HFFc6 (cell line): ENCODE results near the gene PARP11. TPM values are rescaled to one million over a fixed set of nuclear protein-coding genes. Genes with fewer than 3 reads are reported as not detected.

Experiments
- DNase-seq: peaks from one replicate; pipeline ENCODE4 v3.0.0-alpha.2; 2018
- H3K27ac Mint-ChIP-seq: 2 replicates; pipeline ENCODE4 v1.8.0; 2020; ENCODE audit warnings: mild to moderate bottlenecking, mixed read lengths
- H3K27me3 Mint-ChIP-seq: 2 replicates; pipeline ENCODE4 v1.8.0; 2021; ENCODE audit warnings: mild to moderate bottlenecking, moderate library complexity, mixed read lengths; ENCODE audit not compliant: insufficient read depth
- H3K36me3 Mint-ChIP-seq: 2 replicates; pipeline ENCODE4 v1.8.0; 2021; ENCODE audit warnings: low read depth, mixed read lengths
- H3K4me1 Mint-ChIP-seq: 2 replicates; pipeline ENCODE4 v1.8.0; 2020; ENCODE audit warnings: low read depth, mixed read lengths
- H3K4me3 Mint-ChIP-seq: 2 replicates; pipeline ENCODE4 v1.8.0; 2020; ENCODE audit warnings: mild to moderate bottlenecking, moderate library complexity, mixed read lengths
- H3K9me3 Mint-ChIP-seq: 2 replicates; pipeline ENCODE4 v1.8.0; 2020; ENCODE audit warnings: mild to moderate bottlenecking, mixed read lengths
- total RNA-seq, 6 experiments: library from RNA; stranded (reverse); fragmentation: NEBNext Ultra II Directional; extraction: Animal tissue kit (Norgen Biotek cat#: 25700); gene quantifications; 2 replicates in 1 of 6; 3 replicates in 5 of 6; pipeline ENCODE4 v1.2.3, GENCODE V29; 2021
- TF ChIP-seq, protein P1 (sequence below): fragments of 200-600 bp; sonication (generic); IDR thresholded peaks from 2 replicates; pipeline ENCODE4 v1.5.0; 2021; ENCODE audit warnings: antibody characterized with exemption, mild to moderate bottlenecking

PARP11 gene
- total RNA-seq, 6 experiments from 2014 or later: 3.2 to 5.0 (median 3.3) TPM

DNA sequence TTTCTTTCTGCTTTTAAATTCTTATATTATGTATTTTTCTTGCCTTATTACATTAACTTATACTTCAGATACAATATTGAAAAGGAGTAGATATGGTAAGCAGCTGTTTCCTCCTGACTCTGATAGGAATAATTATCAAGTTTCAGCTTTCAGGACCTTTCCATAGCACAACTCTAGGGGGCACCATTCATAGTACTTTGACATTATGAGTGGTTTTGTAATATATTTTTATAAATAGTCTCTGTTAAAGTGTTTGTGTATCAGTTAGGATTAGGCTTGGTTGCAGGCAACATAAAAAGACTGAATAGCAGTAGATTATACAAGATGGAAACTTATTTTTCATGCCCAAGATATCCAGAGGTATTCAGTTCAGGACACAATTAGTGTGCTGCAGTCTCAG lies 27.9 kb upstream of the PARP11 start:
- no peak for DNase-seq
- no peaks in the 10 kb centered on the region for H3K9me3 Mint-ChIP-seq
- H3K27me3 Mint-ChIP-seq: peaks cover 2% of the 10 kb centered on the region; the same call in 1 of the 2 replicates
- no peak overlapping the region for H3K4me3 Mint-ChIP-seq
- no peaks in the 10 kb centered on the region for H3K36me3 Mint-ChIP-seq
- H3K4me1 Mint-ChIP-seq: no peaks in the 10 kb centered on the region
- H3K27ac Mint-ChIP-seq: no peak overlapping the region
- TF ChIP-seq, protein P1, sequence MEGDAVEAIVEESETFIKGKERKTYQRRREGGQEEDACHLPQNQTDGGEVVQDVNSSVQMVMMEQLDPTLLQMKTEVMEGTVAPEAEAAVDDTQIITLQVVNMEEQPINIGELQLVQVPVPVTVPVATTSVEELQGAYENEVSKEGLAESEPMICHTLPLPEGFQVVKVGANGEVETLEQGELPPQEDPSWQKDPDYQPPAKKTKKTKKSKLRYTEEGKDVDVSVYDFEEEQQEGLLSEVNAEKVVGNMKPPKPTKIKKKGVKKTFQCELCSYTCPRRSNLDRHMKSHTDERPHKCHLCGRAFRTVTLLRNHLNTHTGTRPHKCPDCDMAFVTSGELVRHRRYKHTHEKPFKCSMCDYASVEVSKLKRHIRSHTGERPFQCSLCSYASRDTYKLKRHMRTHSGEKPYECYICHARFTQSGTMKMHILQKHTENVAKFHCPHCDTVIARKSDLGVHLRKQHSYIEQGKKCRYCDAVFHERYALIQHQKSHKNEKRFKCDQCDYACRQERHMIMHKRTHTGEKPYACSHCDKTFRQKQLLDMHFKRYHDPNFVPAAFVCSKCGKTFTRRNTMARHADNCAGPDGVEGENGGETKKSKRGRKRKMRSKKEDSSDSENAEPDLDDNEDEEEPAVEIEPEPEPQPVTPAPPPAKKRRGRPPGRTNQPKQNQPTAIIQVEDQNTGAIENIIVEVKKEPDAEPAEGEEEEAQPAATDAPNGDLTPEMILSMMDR: peak; percentile 27; the same call in 1 of the 2 replicates

DNA sequence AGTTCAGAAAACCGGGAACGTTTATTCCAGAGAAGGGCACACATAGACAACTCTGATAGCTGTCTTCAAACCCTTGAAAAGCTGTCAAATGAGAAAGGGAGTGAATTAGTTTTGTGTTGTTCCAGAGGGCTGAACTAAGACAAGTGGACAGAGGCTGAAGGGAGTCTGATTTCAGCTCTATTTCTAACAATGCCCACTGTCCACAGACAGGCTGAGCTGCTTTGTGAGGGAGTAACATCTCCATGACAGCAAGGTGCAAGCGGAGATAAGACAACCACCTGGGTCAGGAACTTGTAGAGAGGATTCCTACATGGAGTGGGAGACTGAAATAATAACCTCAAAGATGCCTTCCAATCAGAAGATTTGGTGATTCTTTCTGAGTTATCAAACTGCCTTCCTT lies 25.6 kb upstream of the PARP11 start:
- no peak for DNase-seq
- TF ChIP-seq, protein P1: no peak
- H3K27ac Mint-ChIP-seq: no peak overlapping the region
- peaks cover 2% of the 10 kb centered on the region; the same call in 1 of the 2 replicates for H3K27me3 Mint-ChIP-seq
- H3K4me1 Mint-ChIP-seq: no peaks in the 10 kb centered on the region
- H3K4me3 Mint-ChIP-seq: no peak overlapping the region
- H3K9me3 Mint-ChIP-seq: no peaks in the 10 kb centered on the region
- no peaks in the 10 kb centered on the region for H3K36me3 Mint-ChIP-seq

DNA sequence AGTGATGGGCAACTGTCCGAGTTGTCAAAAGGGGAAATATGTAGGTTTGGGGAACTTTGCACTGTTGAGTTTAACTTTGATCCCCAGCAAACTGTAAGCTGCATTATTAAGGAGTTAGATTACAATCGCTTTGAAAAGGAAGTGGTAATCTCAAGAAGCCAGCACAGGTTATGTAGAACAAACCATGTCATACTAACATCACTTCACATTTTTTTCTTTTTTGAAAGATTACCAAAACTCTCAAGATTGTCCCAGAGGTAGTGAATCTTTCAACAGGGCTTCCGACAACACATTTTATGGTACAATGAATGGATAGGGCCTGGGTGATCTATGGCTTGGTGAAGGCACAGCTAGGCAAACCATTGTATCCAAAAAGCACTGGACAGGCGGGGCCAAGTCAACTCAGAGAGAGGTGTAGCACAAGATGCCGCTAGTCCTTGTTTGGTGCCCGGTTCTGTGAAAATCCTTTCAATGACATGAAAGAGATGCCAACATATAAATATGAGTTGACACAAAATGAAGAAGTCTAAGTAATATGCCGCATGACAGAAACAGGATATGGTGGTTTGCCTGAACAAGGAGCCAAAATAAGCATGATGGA lies 24.3 kb upstream of the PARP11 start:
- H3K4me1 Mint-ChIP-seq: no peaks in the 10 kb centered on the region
- no peaks in the 10 kb centered on the region for H3K36me3 Mint-ChIP-seq
- TF ChIP-seq, protein P1: no peak
- no peaks in the 10 kb centered on the region for H3K9me3 Mint-ChIP-seq
- H3K4me3 Mint-ChIP-seq: no peak overlapping the region
- no peak overlapping the region for H3K27ac Mint-ChIP-seq
- DNase-seq: no peak
- no peaks in the 10 kb centered on the region for H3K27me3 Mint-ChIP-seq

DNA sequence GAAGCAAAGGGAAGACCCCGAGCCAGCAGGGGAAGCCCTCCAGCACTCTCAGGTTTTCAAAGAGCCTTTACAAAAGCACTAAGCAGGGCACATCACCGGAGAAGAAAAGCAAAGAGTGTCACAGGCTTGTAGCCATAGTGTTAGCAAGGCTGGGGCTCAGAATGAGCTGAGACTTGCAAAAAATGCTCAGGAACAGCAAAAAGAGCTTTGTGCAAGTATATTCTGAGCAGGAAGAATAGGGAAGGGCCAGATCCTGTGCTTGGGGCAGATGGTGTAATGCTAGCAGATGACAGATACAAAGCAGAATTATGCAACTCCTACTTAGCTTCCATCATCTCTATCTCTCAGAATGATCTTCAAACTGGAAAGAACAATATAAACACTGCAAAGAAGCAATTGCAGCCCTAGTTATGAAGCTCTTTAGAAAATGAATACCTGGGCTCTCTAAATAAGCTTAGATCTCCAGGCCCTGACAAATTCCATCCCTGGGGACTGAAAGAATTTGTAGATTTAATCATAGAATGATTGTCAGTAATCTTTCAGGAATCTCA lies 23.7 kb upstream of the PARP11 start:
- H3K27ac Mint-ChIP-seq: no peak overlapping the region
- no peak overlapping the region for H3K4me3 Mint-ChIP-seq
- H3K4me1 Mint-ChIP-seq: no peaks in the 10 kb centered on the region
- no peaks in the 10 kb centered on the region for H3K36me3 Mint-ChIP-seq
- TF ChIP-seq, protein P1: no peak
- H3K27me3 Mint-ChIP-seq: no peaks in the 10 kb centered on the region
- peak; percentile 3 for DNase-seq
- no peaks in the 10 kb centered on the region for H3K9me3 Mint-ChIP-seq

DNA sequence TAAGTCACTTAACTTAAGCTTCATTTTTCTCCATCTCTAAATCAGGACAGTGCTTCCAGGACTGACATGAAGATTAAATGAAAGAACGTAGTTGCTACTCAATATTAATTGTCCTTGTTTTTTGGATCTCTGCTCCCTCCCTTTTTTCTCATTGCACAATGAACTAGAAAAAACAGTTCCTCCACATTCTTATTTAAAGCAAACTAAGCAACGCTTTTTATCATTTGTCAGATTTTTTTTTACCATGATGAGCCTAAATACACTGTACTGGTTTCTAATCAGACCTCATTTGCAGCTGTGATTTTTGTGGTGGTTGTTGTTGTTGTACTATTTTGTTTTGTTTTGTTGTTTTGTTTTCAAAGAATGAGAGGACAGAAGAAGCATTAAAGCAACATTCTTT lies 23.2 kb upstream of the PARP11 start:
- DNase-seq: no peak
- no peaks in the 10 kb centered on the region for H3K27me3 Mint-ChIP-seq
- no peaks in the 10 kb centered on the region for H3K4me1 Mint-ChIP-seq
- no peak overlapping the region for H3K27ac Mint-ChIP-seq
- H3K36me3 Mint-ChIP-seq: no peaks in the 10 kb centered on the region
- TF ChIP-seq, protein P1: no peak
- no peaks in the 10 kb centered on the region for H3K9me3 Mint-ChIP-seq
- no peak overlapping the region for H3K4me3 Mint-ChIP-seq
